ENCODE results near the gene OPTC.

- TF ChIP-seq CTCF (conservative IDR thresholded peaks at IDR 0.05; ENCODE audit: low read length) (no peak), EZH2phosphoT487 (IDR thresholded peaks at IDR 0.05; ENCODE audit: borderline replicate concordance) (no peak)
These were observed 25.9 kb downstream of the OPTC start for GRCh38 chr1:203519896-203520295.
